Mammary epithelial cell (primary cell): ENCODE results near the gene ZXDC.

Experiments used
- EZH2 ChIP-seq: IDR thresholded peaks from 2 replicates; pipeline ENCODE4 v1.6.1; 2012; ENCODE audit warnings: low read length, inconsistent platforms, borderline replicate concordance
- TF ChIP-seq, protein P1 (sequence below), 2 donors: IDR thresholded peaks in 1 of 2; conservative IDR thresholded peaks in 1 of 2; 2 replicates each; pipeline ENCODE4 v1.5.1; 2011 to 2012; ENCODE audit warnings: inconsistent platforms in 2 of 2, low read length in 2 of 2, mild to moderate bottlenecking in 2 of 2, control low read depth in 1 of 2, low read depth in 1 of 2; ENCODE audit not compliant: insufficient read depth in 1 of 2; ENCODE audit errors: extremely low read depth in 1 of 2

DNA sequence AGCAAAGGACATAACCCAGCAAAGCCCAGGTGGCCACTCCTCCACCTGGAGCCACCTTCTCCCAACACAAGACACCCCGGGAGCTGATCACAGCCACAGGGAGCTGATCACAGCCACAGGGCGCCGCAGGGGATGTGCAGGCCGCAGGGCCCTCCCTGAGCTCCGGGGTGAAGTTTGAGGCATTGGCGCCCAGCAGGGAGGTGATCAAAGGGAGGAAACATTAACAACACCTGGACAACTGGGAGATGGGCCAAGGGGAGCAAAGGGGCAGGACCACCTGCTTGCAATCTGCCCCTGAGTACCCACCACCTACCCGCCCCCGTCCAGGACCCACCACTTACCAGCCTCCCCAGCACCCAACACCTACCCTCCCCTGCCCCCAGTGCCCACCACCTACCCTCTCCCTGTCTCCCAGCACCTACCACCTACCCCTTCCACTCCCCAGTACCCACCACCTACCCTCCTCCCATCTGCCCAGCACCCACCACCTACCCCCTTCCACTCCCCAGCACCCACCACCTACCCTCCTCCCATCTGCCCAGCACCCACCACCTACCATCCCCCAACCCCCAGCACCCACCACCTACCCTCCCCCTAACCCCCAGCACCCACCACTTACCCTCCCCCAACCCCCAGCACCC, 39.5 kb upstream of the ZXDC start:
- TF ChIP-seq, protein P1, sequence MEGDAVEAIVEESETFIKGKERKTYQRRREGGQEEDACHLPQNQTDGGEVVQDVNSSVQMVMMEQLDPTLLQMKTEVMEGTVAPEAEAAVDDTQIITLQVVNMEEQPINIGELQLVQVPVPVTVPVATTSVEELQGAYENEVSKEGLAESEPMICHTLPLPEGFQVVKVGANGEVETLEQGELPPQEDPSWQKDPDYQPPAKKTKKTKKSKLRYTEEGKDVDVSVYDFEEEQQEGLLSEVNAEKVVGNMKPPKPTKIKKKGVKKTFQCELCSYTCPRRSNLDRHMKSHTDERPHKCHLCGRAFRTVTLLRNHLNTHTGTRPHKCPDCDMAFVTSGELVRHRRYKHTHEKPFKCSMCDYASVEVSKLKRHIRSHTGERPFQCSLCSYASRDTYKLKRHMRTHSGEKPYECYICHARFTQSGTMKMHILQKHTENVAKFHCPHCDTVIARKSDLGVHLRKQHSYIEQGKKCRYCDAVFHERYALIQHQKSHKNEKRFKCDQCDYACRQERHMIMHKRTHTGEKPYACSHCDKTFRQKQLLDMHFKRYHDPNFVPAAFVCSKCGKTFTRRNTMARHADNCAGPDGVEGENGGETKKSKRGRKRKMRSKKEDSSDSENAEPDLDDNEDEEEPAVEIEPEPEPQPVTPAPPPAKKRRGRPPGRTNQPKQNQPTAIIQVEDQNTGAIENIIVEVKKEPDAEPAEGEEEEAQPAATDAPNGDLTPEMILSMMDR (conservative IDR thresholded peaks at IDR 0.05 in 1 of 2, IDR thresholded peaks at IDR 0.05 in 1 of 2; ENCODE audit: extremely low read depth in 1 of 2, insufficient read depth in 1 of 2, low read depth in 1 of 2, low read length in 2 of 2): no peak
- no peak for TF ChIP-seq EZH2
